GM12875 (cell line): ENCODE results near the gene RASGRF1.

Source experiments
- H3K4me3 ChIP-seq: one replicate; pipeline ENCODE4 v1.5.1; 2011; ENCODE audit warnings: low read depth, low read length, control low read depth
- CTCF ChIP-seq: IDR thresholded peaks from 2 replicates; pipeline ENCODE4 v1.5.1; 2011; ENCODE audit warnings: low read depth, mild to moderate bottlenecking, control low read depth, inconsistent platforms, low read length, moderate library complexity, borderline replicate concordance; ENCODE audit not compliant: insufficient read depth

The RASGRF1 gene

DNA sequence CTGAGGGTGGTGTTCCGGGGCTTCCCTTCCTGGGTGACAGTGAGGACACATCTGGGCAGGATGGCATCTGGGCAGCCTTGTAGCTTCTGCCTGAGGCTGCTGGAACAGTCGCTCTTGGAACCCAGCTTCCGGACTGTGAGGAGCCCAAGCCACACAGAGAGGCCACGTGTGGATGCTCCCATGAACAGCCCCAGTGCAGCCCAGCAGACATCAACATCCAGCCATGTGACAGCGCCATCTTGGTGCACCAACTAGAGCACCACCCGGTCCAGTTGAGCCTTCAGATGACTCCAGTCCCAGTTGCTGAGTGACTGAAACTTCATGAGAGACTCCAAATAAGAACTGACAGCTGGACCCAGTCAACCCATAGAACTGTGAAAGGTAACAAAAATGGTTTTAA is 130.3 kb downstream of the RASGRF1 start:
- no peak for TF ChIP-seq CTCF
- H3K4me3 ChIP-seq, result no peak overlapping the region

GRCh38 chr15:78959360-78959759 is 131.2 kb downstream of the RASGRF1 start:
- no peak for TF ChIP-seq CTCF
- no peak overlapping the region for H3K4me3 ChIP-seq

DNA sequence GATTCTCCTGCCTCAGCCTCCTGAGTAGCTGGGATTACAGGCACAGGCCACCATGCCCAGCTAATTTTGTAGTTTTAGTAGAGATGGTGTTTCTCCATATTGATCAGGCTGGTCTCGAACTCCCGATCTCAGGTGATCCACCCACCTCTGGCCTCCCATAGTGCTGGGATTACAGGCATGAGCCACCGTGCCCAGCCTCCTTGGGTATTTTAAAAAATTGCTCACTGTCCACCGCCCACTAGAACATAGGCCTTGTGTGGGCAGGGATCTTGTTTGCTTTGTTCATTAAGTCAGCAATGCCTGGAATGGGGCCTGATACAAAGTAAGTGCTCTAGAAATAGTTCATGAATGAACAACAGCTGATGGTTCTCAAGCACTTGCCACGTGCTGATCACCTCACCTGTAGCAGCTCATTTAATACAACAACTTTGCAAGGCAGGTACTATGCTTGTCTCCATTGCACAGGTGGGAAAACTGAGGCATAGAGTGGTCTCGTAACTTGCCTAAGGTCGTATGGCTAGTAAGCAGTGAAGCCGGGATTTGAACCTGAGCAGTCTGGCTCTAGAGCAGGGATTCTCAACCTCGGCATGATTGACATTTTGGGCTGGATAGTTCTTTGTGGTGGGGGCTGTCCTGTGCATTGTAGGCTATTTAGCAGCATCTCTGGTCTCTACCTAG is 133.0 kb downstream of the RASGRF1 start:
- TF ChIP-seq CTCF, result no peak
- no peak overlapping the region for H3K4me3 ChIP-seq

DNA sequence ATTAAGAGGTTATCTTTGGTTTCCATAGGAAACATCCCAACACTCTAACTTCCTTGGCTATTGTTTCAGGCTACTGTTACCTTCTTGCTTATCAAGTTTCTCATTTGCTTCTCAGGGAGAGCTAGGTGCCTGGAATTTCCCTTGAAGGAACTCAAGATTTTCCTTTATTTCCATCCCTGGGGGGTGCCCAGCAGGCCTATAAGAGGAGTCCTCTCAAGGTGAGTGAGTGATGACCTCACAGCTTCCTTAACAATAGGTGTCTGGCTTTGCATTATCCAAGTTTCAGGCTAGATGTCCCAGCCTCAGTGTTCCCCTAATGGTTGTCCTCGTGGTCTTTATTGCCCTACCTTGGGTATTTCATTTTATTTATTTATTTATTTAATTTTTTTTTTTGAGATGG is 133.6 kb downstream of the RASGRF1 start:
- TF ChIP-seq CTCF, result no peak
- no peak overlapping the region for H3K4me3 ChIP-seq

DNA sequence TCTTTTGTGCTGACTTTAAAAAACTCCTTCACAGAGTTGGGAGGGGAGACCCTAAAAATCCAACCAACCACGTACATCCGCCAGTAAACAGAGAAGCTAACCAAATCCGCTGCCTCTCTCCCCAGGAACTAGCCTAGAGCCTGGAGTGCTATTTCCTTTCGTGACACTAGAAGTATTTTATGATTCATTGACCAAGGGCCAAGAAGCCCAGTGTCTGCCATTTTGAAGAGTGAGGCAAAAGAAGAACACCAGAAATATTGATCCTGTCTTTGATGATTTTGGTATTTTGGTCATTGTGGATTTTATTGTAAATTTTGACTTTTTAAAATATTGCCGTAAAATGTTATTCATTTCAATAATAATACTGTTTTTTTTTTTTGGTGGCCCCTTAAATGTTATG is 135.2 kb downstream of the RASGRF1 start:
- no peak for TF ChIP-seq CTCF
- no peak overlapping the region for H3K4me3 ChIP-seq

DNA sequence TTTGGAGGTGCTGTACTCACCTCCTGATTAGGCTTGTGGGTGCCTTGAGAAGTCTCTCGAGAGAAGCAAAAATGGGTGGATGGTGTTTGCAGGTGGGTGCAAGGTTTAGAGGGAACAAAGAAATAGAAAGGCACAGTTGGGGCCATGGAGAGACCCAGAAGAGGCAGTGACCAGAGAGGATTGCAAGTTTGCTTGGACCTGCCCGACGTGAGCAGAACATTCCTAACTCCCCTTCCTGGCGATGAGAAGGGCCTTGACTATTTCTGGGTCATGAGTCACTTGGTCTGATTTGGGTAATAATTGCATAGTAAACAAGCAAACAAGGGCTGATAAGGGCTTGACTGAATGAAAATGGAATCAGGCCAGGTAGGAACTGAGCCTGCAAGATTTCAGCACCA is 138.7 kb downstream of the RASGRF1 start:
- TF ChIP-seq CTCF, result no peak
- no peak overlapping the region for H3K4me3 ChIP-seq

- TF ChIP-seq CTCF, result no peak
Measured at GRCh38 chr15:78950902-78951840, 139.4 kb downstream of the RASGRF1 start.

More at GRCh38 chr15:78950902-78951840, 139.4 kb downstream of the RASGRF1 start:
- H3K4me3 ChIP-seq, result no peak overlapping the region
